Non-pigmented ciliary epithelial cell (primary cell): Measurements from ENCODE around the gene ING5.
"Not testable (repeated sequence)": the region's sequence is repeated elsewhere in the genome, so short reads cannot be mapped to it uniquely, and the experiment has no call there.

ENCODE experiments used
- DNase-seq: peaks from one replicate; pipeline ENCODE4 v3.0.0-alpha.2; 2010; ENCODE audit warnings: low read depth

ING5 gene

GRCh38 chr2:241706537-241706936 is 4.7 kb downstream of the ING5 start:
- no peak for DNase-seq

GRCh38 chr2:241708879-241709278 is 7.0 kb downstream of the ING5 start:
- DNase-seq, result no peak

GRCh38 chr2:241719093-241719492 is 17.3 kb downstream of the ING5 start:
- DNase-seq, result no peak

- no peak for DNase-seq
Observed at GRCh38 chr2:241720099-241720498, 18.3 kb downstream of the ING5 start.

GRCh38 chr2:241720560-241720959 is 18.7 kb downstream of the ING5 start:
- no peak for DNase-seq

- DNase-seq, result no peak
Observed at GRCh38 chr2:241721852-241722251, 20.0 kb downstream of the ING5 start.

GRCh38 chr2:241722896-241723454 is 21.1 kb downstream of the ING5 start:
- DNase-seq, result no peak

GRCh38 chr2:241724259-241724974 is 22.6 kb downstream of the ING5 start:
- DNase-seq, result no peak

GRCh38 chr2:241724975-241725870 is 23.4 kb downstream of the ING5 start:
- no peak for DNase-seq

- no peak for DNase-seq
Observed at GRCh38 chr2:241726459-241726858, 24.6 kb downstream of the ING5 start.

- DNase-seq, result no peak
Observed at GRCh38 chr2:241728000-241728399, 26.2 kb downstream of the ING5 start.

- DNase-seq, result no peak
Observed at GRCh38 chr2:241728627-241729026, 26.8 kb downstream of the ING5 start.

- no peak for DNase-seq
Observed at GRCh38 chr2:241729868-241730267, 28.0 kb downstream of the ING5 start.

GRCh38 chr2:241730671-241731293 is 28.9 kb downstream of the ING5 start:
- DNase-seq, result no peak

GRCh38 chr2:241732513-241733186 is 30.8 kb downstream of the ING5 start:
- not testable (repeated sequence) for DNase-seq

- DNase-seq, result no peak
Observed at GRCh38 chr2:241733391-241734207, 31.8 kb downstream of the ING5 start.

- no peak for DNase-seq
Observed at GRCh38 chr2:241734208-241734466, 32.3 kb downstream of the ING5 start.

- no peak for DNase-seq
Observed at GRCh38 chr2:241734467-241735208, 32.8 kb downstream of the ING5 start, which contains the start of gene D2HGDH. Gene D2HGDH, plus strand, starts transcription at chr2:241734630. Its CDS starts 595 bp downstream, at chr2:241735225.

GRCh38 chr2:241736111-241736510 is 34.3 kb downstream of the ING5 start:
- DNase-seq, result no peak

- no peak for DNase-seq
Observed at GRCh38 chr2:241738040-241738686, 36.3 kb downstream of the ING5 start.
